HCT116 (cell line): ENCODE results near the gene OSBP2. TPM values are rescaled to one million over a fixed set of nuclear protein-coding genes. Genes with fewer than 3 reads are reported as not detected.

Experiments
- ATAC-seq: fragments of 200-7000 bp; cut with Tn5 transposase; 2 replicates; pipeline ENCODE4 v1.9.1; 2020; ENCODE audit warnings: mild to moderate bottlenecking, moderate library complexity
- BruUV-seq: library from RNA; stranded (reverse); fragments of 400-500 nt; replicated peaks from 2 replicates; lab custom pipeline; 2021; lab: Mats Ljungman, UMichigan
- CTCF ChIA-PET: fragments of 300-600 bp; sonication (Branson Sonifier 250); formaldehyde crosslinking; loops from one replicate; lab custom pipeline; 2021; ENCODE audit warnings: antibody characterized with exemption; lab: Charles Lee
- POLR2A ChIA-PET: fragments of 300-600, 350-600 bp; sonication (Branson Sonifier 250); formaldehyde crosslinking; loops from one replicate; lab custom pipeline; 2021; ENCODE audit warnings: antibody characterized with exemption; lab: Charles Lee
- RAD21 ChIA-PET, 2 experiments: fragments of 300-600 bp; sonication (Branson Sonifier 250); formaldehyde crosslinking; loops; one replicate each; lab custom pipeline; 2023; ENCODE audit warnings: low total read pairs in 2 of 2; ENCODE audit not compliant: uncharacterized antibody in 2 of 2, unreplicated experiment in 2 of 2, low non-redundant PET in 1 of 2; lab: Charles Lee
- DNase-seq: peaks from one replicate; pipeline ENCODE4 v3.0.0-alpha.2; 2010; ENCODE audit warnings: low read depth, low spot score
- H2AFZ ChIP-seq: fragments of 200-600 bp; shearing (Covaris generic), sonication (generic); 2 replicates; pipeline ENCODE4 v1.6.1; 2017; ENCODE audit warnings: low read depth, mixed run types, mixed read lengths, antibody characterized with exemption, low read length; ENCODE audit not compliant: poor library complexity, severe bottlenecking
- H3K27ac ChIP-seq: 2 replicates; pipeline ENCODE4 v1.5.1; 2012; ENCODE audit warnings: low read depth, low read length
- H3K27me3 ChIP-seq: fragments of 200-600 bp; sonication (generic); 2 replicates; pipeline ENCODE4 v1.6.1; 2016; ENCODE audit warnings: mixed run types, low read length, mixed read lengths; ENCODE audit not compliant: insufficient read depth
- H3K36me3 ChIP-seq, 2 experiments: fragments of 200-500 bp in 1 of 2; fragments of 200-600 bp in 1 of 2; sonication (Bioruptor generic) in 1 of 2; sonication (generic) in 1 of 2; 2 replicates each; pipeline versions ENCODE4 v1.5.1 to v1.6.1; 2014 to 2016; ENCODE audit warnings: low read length in 2 of 2, inconsistent platforms in 1 of 2, mixed read lengths in 1 of 2, mixed run types in 1 of 2; ENCODE audit not compliant: insufficient read depth in 2 of 2, control insufficient read depth in 1 of 2
- H3K4me1 ChIP-seq, 2 experiments: fragments of 200-600 bp in 1 of 2; sonication (generic) in 1 of 2; 2 replicates each; pipeline versions ENCODE4 v1.5.1 to v1.6.1; 2012 to 2017; ENCODE audit warnings: low read length in 2 of 2, inconsistent platforms in 1 of 2, mild to moderate bottlenecking in 1 of 2, mixed read lengths in 1 of 2, mixed run types in 1 of 2, moderate library complexity in 1 of 2; ENCODE audit not compliant: insufficient read depth in 2 of 2, control insufficient read depth in 1 of 2
- H3K4me2 ChIP-seq: fragments of 200-600 bp; sonication (generic); 2 replicates; pipeline ENCODE4 v1.6.1; 2017; ENCODE audit warnings: mixed run types, low read length, mixed read lengths
- H3K4me3 ChIP-seq, 2 experiments: fragments of 200-600 bp in 1 of 2; sonication (generic) in 1 of 2; replicated peaks in 1 of 2; 2 replicates each; pipeline ENCODE4 v1.5.1; 2011 to 2016; ENCODE audit warnings: low read length in 2 of 2, control low read depth in 1 of 2, low read depth in 1 of 2, mild to moderate bottlenecking in 1 of 2, mixed read lengths in 1 of 2, mixed run types in 1 of 2
- H3K79me2 ChIP-seq: fragments of 200-600 bp; sonication (generic); 2 replicates; pipeline ENCODE4 v1.6.1; 2017; ENCODE audit warnings: mild to moderate bottlenecking, mixed run types, low read length, moderate library complexity, mixed read lengths; ENCODE audit not compliant: insufficient read depth
- H3K9ac ChIP-seq: fragments of 200-600 bp; sonication (generic); 2 replicates; pipeline ENCODE4 v1.6.1; 2016; ENCODE audit warnings: low read length, mixed read lengths
- H3K9me2 ChIP-seq: fragments of 200-600 bp; sonication (generic), shearing (Covaris generic); 2 replicates; pipeline ENCODE4 v1.6.1; 2017; ENCODE audit warnings: mixed run types, mild to moderate bottlenecking, moderate library complexity; ENCODE audit not compliant: insufficient read depth
- H3K9me3 ChIP-seq, 2 experiments: fragments of 200-500 bp in 1 of 2; fragments of 200-600 bp in 1 of 2; sonication (Bioruptor generic) in 1 of 2; sonication (generic) in 1 of 2; 2 replicates each; pipeline ENCODE4 v1.6.1; 2014 to 2017; ENCODE audit warnings: low read length in 2 of 2, mixed read lengths in 2 of 2, inconsistent platforms in 1 of 2, low read depth in 1 of 2, mild to moderate bottlenecking in 1 of 2, mixed run types in 1 of 2, moderate library complexity in 1 of 2; ENCODE audit not compliant: control insufficient read depth in 1 of 2, insufficient read depth in 1 of 2
- H4K20me1 ChIP-seq: fragments of 200-600 bp; sonication (generic), shearing (Covaris generic); 2 replicates; pipeline ENCODE4 v1.6.1; 2017; ENCODE audit warnings: mixed run types, mild to moderate bottlenecking, moderate library complexity; ENCODE audit not compliant: insufficient read depth
- CBX3 ChIP-seq: IDR thresholded peaks from 2 replicates; pipeline ENCODE4 v1.6.1; 2012; ENCODE audit warnings: low read depth
- CEBPB ChIP-seq: IDR thresholded peaks from 2 replicates; pipeline ENCODE4 v1.6.1; 2012; ENCODE audit warnings: low read depth
- EGR1 ChIP-seq: IDR thresholded peaks from 2 replicates; pipeline ENCODE4 v1.6.1; 2012; ENCODE audit warnings: low read depth
- ELF1 ChIP-seq: IDR thresholded peaks from 2 replicates; pipeline ENCODE4 v1.6.1; 2012; ENCODE audit warnings: low read depth, borderline replicate concordance
- EZH2phosphoT487 ChIP-seq: fragments of 200-600 bp; IDR thresholded peaks from 2 replicates; pipeline ENCODE4 v1.6.1; 2018; ENCODE audit warnings: antibody characterized with exemption, borderline replicate concordance
- SP1 ChIP-seq: IDR thresholded peaks from 2 replicates; pipeline ENCODE4 v1.6.1; 2012; ENCODE audit warnings: low read depth
- TCF7L2 ChIP-seq: IDR thresholded peaks from 2 replicates; pipeline ENCODE4 v1.7.0; 2011; ENCODE audit warnings: borderline replicate concordance, inconsistent platforms; ENCODE audit not compliant: insufficient read depth, insufficient read length; ENCODE audit errors: extremely low read depth
- ZNF274 ChIP-seq: fragments of 200-500 bp; sonication (Bioruptor generic); IDR thresholded peaks from 2 replicates; pipeline ENCODE4 v1.6.1; 2014; ENCODE audit warnings: mild to moderate bottlenecking, low read depth, low read length, inconsistent platforms
- intact Hi-C: fragments of 100-400 bp; cut with micrococcal nuclease; formaldehyde crosslinking; loops from 2 replicates; pipeline ENCODE4 v1.10.0; 2022
- total RNA-seq: library from RNA; stranded (reverse); gene quantifications from one replicate; pipeline ENCODE4 v1.2.1, GENCODE V29; 2021; ENCODE audit not compliant: unreplicated experiment
- TF ChIP-seq, protein P1 (sequence below): IDR thresholded peaks from 2 replicates; pipeline ENCODE4 v1.6.1; 2012
- TF ChIP-seq, protein P2 (sequence below): IDR thresholded peaks from 2 replicates; pipeline ENCODE4 v1.6.1; 2012
- TF ChIP-seq, protein P3 (sequence below): IDR thresholded peaks from 2 replicates; pipeline ENCODE4 v1.6.1; 2011; ENCODE audit warnings: mild to moderate bottlenecking, low read length, moderate library complexity; ENCODE audit not compliant: insufficient replicate concordance; ENCODE audit errors: extremely low read depth

OSBP2 gene
- total RNA-seq, 1 experiment from 2014 or later = 12.9 TPM

DNA sequence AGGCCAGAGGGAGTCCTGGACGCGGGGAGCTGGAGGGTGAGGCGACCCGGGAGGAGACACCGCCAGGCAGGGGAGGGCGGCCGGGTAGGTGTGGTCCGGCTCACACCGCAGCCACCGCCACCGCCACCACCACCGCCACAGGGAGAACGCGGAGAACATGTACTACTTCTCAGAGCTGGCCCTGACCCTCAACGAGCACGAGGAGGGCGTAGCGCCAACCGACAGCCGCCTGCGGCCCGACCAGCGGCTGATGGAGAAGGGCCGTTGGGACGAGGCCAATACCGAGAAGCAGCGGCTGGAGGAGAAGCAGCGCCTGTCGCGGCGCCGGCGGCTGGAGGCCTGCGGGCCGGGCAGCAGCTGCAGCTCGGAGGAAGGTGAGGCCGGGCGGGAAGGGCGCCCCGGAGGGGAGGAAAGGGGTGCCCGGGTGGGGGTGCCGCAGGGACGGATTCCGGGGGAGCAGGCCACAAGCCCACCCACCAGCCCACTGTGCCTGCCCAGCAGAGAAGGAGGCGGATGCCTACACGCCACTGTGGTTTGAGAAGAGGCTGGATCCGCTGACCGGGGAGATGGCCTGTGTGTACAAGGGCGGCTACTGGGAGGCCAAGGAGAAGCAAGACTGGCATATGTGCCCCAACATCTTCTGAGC is 211.1 kb downstream of the OSBP2 start:
- no peak for ATAC-seq

More for the DNA sequence above, 211.1 kb downstream of the OSBP2 start:
- POLR2A ChIA-PET = no interaction called here
- no TSS peak for BruUV-seq
- Histone ChIP-seq H3K9me2 (no peaks in the 10 kb centered on the region), H3K9me3 (no peaks in the 10 kb centered on the region), H3K4me2 (no peak overlapping the region), H3K9ac (no peak overlapping the region), H2AFZ (no peak overlapping the region), H3K4me1 (peaks cover 0 to 9% of the 10 kb centered on the region in 2 experiments; a peak in 1 of 4 replicates), H3K36me3 (no peaks in the 10 kb centered on the region), H4K20me1 (no peaks in the 10 kb centered on the region), H3K4me3 (no peak overlapping the region), H3K27me3 (no peaks in the 10 kb centered on the region), H3K79me2 (no peaks in the 10 kb centered on the region), H3K27ac (no peak overlapping the region)
- no peak for DNase-seq
- CTCF ChIA-PET = no interaction called here
- intact Hi-C loops = no loop called here
- RAD21 ChIA-PET = no interaction called here
- TF ChIP-seq, protein P1, sequence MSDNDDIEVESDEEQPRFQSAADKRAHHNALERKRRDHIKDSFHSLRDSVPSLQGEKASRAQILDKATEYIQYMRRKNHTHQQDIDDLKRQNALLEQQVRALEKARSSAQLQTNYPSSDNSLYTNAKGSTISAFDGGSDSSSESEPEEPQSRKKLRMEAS = no peak
- TF ChIP-seq CBX3 (no peak), ELF1 (no peak), EZH2phosphoT487 (no peak), EGR1 (no peak), SP1 (no peak), ZNF274 (no peak), TCF7L2 (no peak), CEBPB (no peak)
- TF ChIP-seq, protein P2, sequence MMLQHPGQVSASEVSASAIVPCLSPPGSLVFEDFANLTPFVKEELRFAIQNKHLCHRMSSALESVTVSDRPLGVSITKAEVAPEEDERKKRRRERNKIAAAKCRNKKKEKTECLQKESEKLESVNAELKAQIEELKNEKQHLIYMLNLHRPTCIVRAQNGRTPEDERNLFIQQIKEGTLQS = no peak
- TF ChIP-seq, protein P3, sequence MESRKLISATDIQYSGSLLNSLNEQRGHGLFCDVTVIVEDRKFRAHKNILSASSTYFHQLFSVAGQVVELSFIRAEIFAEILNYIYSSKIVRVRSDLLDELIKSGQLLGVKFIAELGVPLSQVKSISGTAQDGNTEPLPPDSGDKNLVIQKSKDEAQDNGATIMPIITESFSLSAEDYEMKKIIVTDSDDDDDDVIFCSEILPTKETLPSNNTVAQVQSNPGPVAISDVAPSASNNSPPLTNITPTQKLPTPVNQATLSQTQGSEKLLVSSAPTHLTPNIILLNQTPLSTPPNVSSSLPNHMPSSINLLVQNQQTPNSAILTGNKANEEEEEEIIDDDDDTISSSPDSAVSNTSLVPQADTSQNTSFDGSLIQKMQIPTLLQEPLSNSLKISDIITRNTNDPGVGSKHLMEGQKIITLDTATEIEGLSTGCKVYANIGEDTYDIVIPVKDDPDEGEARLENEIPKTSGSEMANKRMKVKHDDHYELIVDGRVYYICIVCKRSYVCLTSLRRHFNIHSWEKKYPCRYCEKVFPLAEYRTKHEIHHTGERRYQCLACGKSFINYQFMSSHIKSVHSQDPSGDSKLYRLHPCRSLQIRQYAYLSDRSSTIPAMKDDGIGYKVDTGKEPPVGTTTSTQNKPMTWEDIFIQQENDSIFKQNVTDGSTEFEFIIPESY = no peak
- TF ChIP-seq, all 23 proteins: peak for 0
